Stimulated activated naive CD8-positive, alpha-beta T cell treated with anti-CD3 and anti-CD28 coated beads, Interleukin-15, amount 100 ng/mL, for 72 hours (primary cell): ENCODE data around the gene SLF2.
A peak's percentile ranks its signal among the peaks of the same experiment; 100 is the strongest.

ENCODE experiments used
- ATAC-seq: fragments of 150-1000 bp; cut with Tn5 transposase; 2 replicates; pipeline ENCODE4 v1.10.0; 2021; ENCODE audit warnings: mild to moderate bottlenecking, moderate library complexity
- DNase-seq, 2 donors: peaks; one replicate each; pipeline ENCODE4 v3.0.0; 2021 to 2022
- H3K27ac Mint-ChIP-seq, 2 donors: one replicate each; pipeline ENCODE4 v1.8.0; 2022; ENCODE audit warnings: mild to moderate bottlenecking in 2 of 2, mixed read lengths in 2 of 2, moderate library complexity in 2 of 2
- H3K27me3 Mint-ChIP-seq: one replicate; pipeline ENCODE4 v1.8.0; 2022; ENCODE audit warnings: mixed read lengths
- H3K4me1 Mint-ChIP-seq: one replicate; pipeline ENCODE4 v1.8.0; 2022; ENCODE audit warnings: mild to moderate bottlenecking, mixed read lengths
- H3K4me3 Mint-ChIP-seq, 2 donors: one replicate each; pipeline ENCODE4 v1.8.0; 2022; ENCODE audit warnings: mild to moderate bottlenecking in 2 of 2, mixed read lengths in 2 of 2, moderate library complexity in 1 of 2
- H3K9me3 Mint-ChIP-seq, 2 donors: one replicate each; pipeline ENCODE4 v1.8.0; 2022; ENCODE audit warnings: mixed read lengths in 2 of 2

SLF2 gene

GRCh38 chr10:100948916-100949315, 36.2 kb downstream of the SLF2 start:
- no peak overlapping the region for H3K27ac Mint-ChIP-seq
- DNase-seq (no peak), ATAC-seq (no peak)
- H3K27me3 Mint-ChIP-seq: no peaks in the 10 kb centered on the region
- H3K4me1 Mint-ChIP-seq: peaks cover 4% of the 10 kb centered on the region
- no peak overlapping the region for H3K4me3 Mint-ChIP-seq
- no peaks in the 10 kb centered on the region for H3K9me3 Mint-ChIP-seq

- Mint-ChIP-seq H3K4me3 (no peak overlapping the region), H3K27me3 (no peaks in the 10 kb centered on the region), H3K4me1 (peaks cover 6% of the 10 kb centered on the region), H3K9me3 (no peaks in the 10 kb centered on the region), H3K27ac (no peak overlapping the region)
- DNase-seq: no peak
- ATAC-seq: no peak
These were observed 47.5 kb downstream of the SLF2 start for GRCh38 chr10:100960251-100960650.

GRCh38 chr10:100962351-100963080, 49.8 kb downstream of the SLF2 start:
- Mint-ChIP-seq H3K27me3 (no peaks in the 10 kb centered on the region), H3K9me3 (no peaks in the 10 kb centered on the region), H3K27ac (no peak overlapping the region), H3K4me1 (no peaks in the 10 kb centered on the region), H3K4me3 (no peak overlapping the region)
- no peak for ATAC-seq
- DNase-seq: no peak

- no peaks in the 10 kb centered on the region for H3K9me3 Mint-ChIP-seq
- peaks cover 7% of the 10 kb centered on the region for H3K4me1 Mint-ChIP-seq
- no peak overlapping the region for H3K4me3 Mint-ChIP-seq
- H3K27me3 Mint-ChIP-seq: no peaks in the 10 kb centered on the region
- no peak for DNase-seq
- no peak overlapping the region for H3K27ac Mint-ChIP-seq
- no peak for ATAC-seq
These were observed 51.1 kb downstream of the SLF2 start for GRCh38 chr10:100963826-100964225.

- H3K27me3 Mint-ChIP-seq: no peaks in the 10 kb centered on the region
- no peak overlapping the region for H3K27ac Mint-ChIP-seq
- DNase-seq: no peak
- ATAC-seq: no peak
- H3K4me3 Mint-ChIP-seq: no peak overlapping the region
- H3K4me1 Mint-ChIP-seq: peaks cover 21% of the 10 kb centered on the region
- H3K9me3 Mint-ChIP-seq: no peaks in the 10 kb centered on the region
These were observed 53.1 kb downstream of the SLF2 start for GRCh38 chr10:100965820-100966219.

GRCh38 chr10:100966887-100967286, 54.1 kb downstream of the SLF2 start:
- no peaks in the 10 kb centered on the region for H3K27me3 Mint-ChIP-seq
- no peak overlapping the region for H3K4me3 Mint-ChIP-seq
- no peaks in the 10 kb centered on the region for H3K9me3 Mint-ChIP-seq
- peaks cover 23% of the 10 kb centered on the region for H3K4me1 Mint-ChIP-seq
- ATAC-seq (no peak), DNase-seq (no peak)
- H3K27ac Mint-ChIP-seq: no peak overlapping the region

- no peak overlapping the region for H3K4me3 Mint-ChIP-seq
- ATAC-seq: no peak
- peak overlapping the region in 1 of 2 donors; percentile 72 for H3K27ac Mint-ChIP-seq
- H3K4me1 Mint-ChIP-seq: peaks cover 28% of the 10 kb centered on the region
- no peaks in the 10 kb centered on the region for H3K9me3 Mint-ChIP-seq
- H3K27me3 Mint-ChIP-seq: no peaks in the 10 kb centered on the region
- no peak for DNase-seq
These were observed 54.6 kb downstream of the SLF2 start for GRCh38 chr10:100967332-100967731.

GRCh38 chr10:100968062-100968736, 55.4 kb downstream of the SLF2 start:
- H3K4me3 Mint-ChIP-seq: peak overlapping the region in 1 of 2 donors; percentile 29
- H3K27ac Mint-ChIP-seq: no peak overlapping the region
- ATAC-seq: no peak

GRCh38 chr10:100968863-100969186, 56.1 kb downstream of the SLF2 start:
- DNase-seq (no peak), ATAC-seq (no peak)
- H3K4me3 Mint-ChIP-seq: peak overlapping the region; percentile 66 to 74
- H3K27me3 Mint-ChIP-seq: no peaks in the 10 kb centered on the region
- peak overlapping the region in 1 of 2 donors; percentile 63 for H3K27ac Mint-ChIP-seq
- peaks cover 34% of the 10 kb centered on the region for H3K4me1 Mint-ChIP-seq
- H3K9me3 Mint-ChIP-seq: no peaks in the 10 kb centered on the region

More at GRCh38 chr10:100968062-100968736, 55.4 kb downstream of the SLF2 start:
- Mint-ChIP-seq H3K27me3 (no peaks in the 10 kb centered on the region), H3K9me3 (no peaks in the 10 kb centered on the region), H3K4me1 (peaks cover 34% of the 10 kb centered on the region)
- no peak for DNase-seq

GRCh38 chr10:100969187-100970075, 56.7 kb downstream of the SLF2 start, which contains the start of gene SEMA4G:
SEMA4G (plus strand) TSS chr10:100969504; CDS start chr10:100972913, 3,409 bp downstream.
- ATAC-seq: peak; percentile 87
- Mint-ChIP-seq H3K27ac (peak within 1 kb of the TSS in 1 of 2 donors; percentile 63), H3K4me1 (peaks cover 34% of the 10 kb centered on the region), H3K9me3 (no peaks in the 10 kb centered on the region), H3K27me3 (no peaks in the 10 kb centered on the region), H3K4me3 (peak within 1 kb of the TSS; percentile 66 to 75)
- peak; percentile 42 to 44 for DNase-seq

- no peaks in the 10 kb centered on the region for H3K9me3 Mint-ChIP-seq
- no peak overlapping the region for H3K27ac Mint-ChIP-seq
- no peak for ATAC-seq
- DNase-seq: no peak
- H3K4me1 Mint-ChIP-seq: peaks cover 34% of the 10 kb centered on the region
- H3K27me3 Mint-ChIP-seq: no peaks in the 10 kb centered on the region
- peak overlapping the region; percentile 55 to 75 for H3K4me3 Mint-ChIP-seq
These were observed 57.5 kb downstream of the SLF2 start for GRCh38 chr10:100970076-100970913.

- Mint-ChIP-seq H3K27me3 (no peaks in the 10 kb centered on the region), H3K9me3 (no peaks in the 10 kb centered on the region), H3K27ac (no peak overlapping the region), H3K4me3 (peak overlapping the region in 1 of 2 donors; percentile 75), H3K4me1 (peaks cover 34% of the 10 kb centered on the region)
- DNase-seq (no peak), ATAC-seq (no peak)
These were observed 58.4 kb downstream of the SLF2 start for GRCh38 chr10:100970914-100971811.

GRCh38 chr10:100972115-100972903, 59.5 kb downstream of the SLF2 start:
- Mint-ChIP-seq H3K4me3 (no peak overlapping the region), H3K9me3 (no peaks in the 10 kb centered on the region), H3K27me3 (no peaks in the 10 kb centered on the region), H3K4me1 (peaks cover 34% of the 10 kb centered on the region), H3K27ac (no peak overlapping the region)
- ATAC-seq (no peak), DNase-seq (no peak)
